ENCODE data around the gene IFTAP. TPM values are rescaled to one million over a fixed set of nuclear protein-coding genes. Genes with fewer than 3 reads are reported as not detected.

Gene IFTAP
- total RNA-seq, 1 experiment from 2014 or later, result 13.8 TPM

DNA sequence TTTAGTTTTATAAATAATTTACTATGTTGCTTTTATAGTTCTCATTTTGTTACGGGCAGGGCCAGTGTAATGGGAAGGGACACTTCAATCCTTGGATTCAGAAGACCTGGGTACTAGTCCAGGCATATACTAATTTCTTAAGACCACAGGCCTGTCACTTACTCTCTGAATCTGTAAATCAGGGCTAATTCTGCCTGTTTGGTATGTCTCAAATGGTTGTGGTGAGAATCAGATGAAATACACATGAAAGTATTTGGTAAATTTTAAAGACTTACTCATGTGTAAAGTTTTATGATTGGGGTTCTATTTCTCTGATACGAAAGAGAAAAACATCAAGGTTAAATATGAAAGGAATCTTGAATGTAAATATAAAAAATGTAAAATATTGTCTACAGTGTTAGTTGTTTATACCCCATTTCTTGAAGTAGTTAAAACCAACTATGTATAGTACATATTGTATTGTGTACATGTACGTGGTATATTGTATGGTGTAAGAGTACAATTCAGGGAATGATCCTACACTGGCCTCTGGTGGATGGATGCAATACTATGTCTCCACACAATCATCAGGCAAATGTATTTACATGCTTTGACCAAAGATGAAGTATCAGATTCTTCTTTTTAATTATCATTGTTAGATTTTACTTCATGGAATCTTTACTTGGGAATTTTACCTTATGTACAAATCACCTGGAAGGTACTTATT, 28.3 kb downstream of the IFTAP start:
- ChIA-PET RAD21 (ENCODE audit: low non-redundant PET in 1 of 2, low total read pairs in 2 of 2, uncharacterized antibody in 2 of 2, unreplicated experiment in 2 of 2) (no interaction called here), POLR2A (no interaction called here), CTCF (interaction anchor here (2.1 kb wide), 1 partner anchor 58 kb away, joined by 12 read pairs; no protein-coding TSS in a partner anchor)
- no peak overlapping the region for H3K4me3 ChIP-seq (replicated peaks in 1 of 2; ENCODE audit: low read depth in 1 of 2, low read length in 2 of 2)
- H3K4me2 ChIP-seq (ENCODE audit: low read length), result no peak overlapping the region
- TF ChIP-seq EZH2 (IDR thresholded peaks at IDR 0.05) (no peak), RAD21 (IDR thresholded peaks at IDR 0.05; ENCODE audit: low read depth) (peak; percentile 58)
- TF ChIP-seq, protein P1, sequence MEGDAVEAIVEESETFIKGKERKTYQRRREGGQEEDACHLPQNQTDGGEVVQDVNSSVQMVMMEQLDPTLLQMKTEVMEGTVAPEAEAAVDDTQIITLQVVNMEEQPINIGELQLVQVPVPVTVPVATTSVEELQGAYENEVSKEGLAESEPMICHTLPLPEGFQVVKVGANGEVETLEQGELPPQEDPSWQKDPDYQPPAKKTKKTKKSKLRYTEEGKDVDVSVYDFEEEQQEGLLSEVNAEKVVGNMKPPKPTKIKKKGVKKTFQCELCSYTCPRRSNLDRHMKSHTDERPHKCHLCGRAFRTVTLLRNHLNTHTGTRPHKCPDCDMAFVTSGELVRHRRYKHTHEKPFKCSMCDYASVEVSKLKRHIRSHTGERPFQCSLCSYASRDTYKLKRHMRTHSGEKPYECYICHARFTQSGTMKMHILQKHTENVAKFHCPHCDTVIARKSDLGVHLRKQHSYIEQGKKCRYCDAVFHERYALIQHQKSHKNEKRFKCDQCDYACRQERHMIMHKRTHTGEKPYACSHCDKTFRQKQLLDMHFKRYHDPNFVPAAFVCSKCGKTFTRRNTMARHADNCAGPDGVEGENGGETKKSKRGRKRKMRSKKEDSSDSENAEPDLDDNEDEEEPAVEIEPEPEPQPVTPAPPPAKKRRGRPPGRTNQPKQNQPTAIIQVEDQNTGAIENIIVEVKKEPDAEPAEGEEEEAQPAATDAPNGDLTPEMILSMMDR (IDR thresholded peaks at IDR 0.05 in 2 of 3, conservative IDR thresholded peaks at IDR 0.05 in 1 of 3; ENCODE audit: borderline replicate concordance in 1 of 3, insufficient read depth in 1 of 3, low read depth in 2 of 3, low read length in 2 of 3), result peak; percentile 17 to 61 (median 53); a peak in 5 of 6 replicates
- H3K79me2 ChIP-seq (ENCODE audit: insufficient read depth, low read length), result no peaks in the 10 kb centered on the region
- H3K9ac ChIP-seq (ENCODE audit: low read length), result no peak overlapping the region
- H3K36me3 ChIP-seq (ENCODE audit: control insufficient read depth in 1 of 2, insufficient read depth in 2 of 2, low read length in 2 of 2), result no peaks in the 10 kb centered on the region
- H3K27ac ChIP-seq (ENCODE audit: low read depth, low read length), result no peak overlapping the region
- no peak overlapping the region for H2AFZ ChIP-seq (ENCODE audit: low read depth, low read length, poor library complexity, severe bottlenecking)
- no TSS peak for BruUV-seq (replicated peaks)
- no peaks in the 10 kb centered on the region for H3K4me1 ChIP-seq (ENCODE audit: control insufficient read depth in 1 of 2, insufficient read depth in 2 of 2, low read length in 2 of 2)
- H3K9me3 ChIP-seq (ENCODE audit: control insufficient read depth in 1 of 2, insufficient read depth in 1 of 2, low read depth in 1 of 2, low read length in 2 of 2), result no peaks in the 10 kb centered on the region
- intact Hi-C loops (cut with micrococcal nuclease), result loop anchor here (1.0 to 10.0 kb wide), 2 partner anchors 58 to 328 kb away; partner anchors contain the start of gene PRR5L
- DNase-seq (ENCODE audit: low read depth, low spot score) (peak; percentile 12), ATAC-seq (peak; percentile 88)
- no peaks in the 10 kb centered on the region for H4K20me1 ChIP-seq (ENCODE audit: insufficient read depth)
- no peaks in the 10 kb centered on the region for H3K27me3 ChIP-seq (ENCODE audit: insufficient read depth, low read length)
- H3K9me2 ChIP-seq (ENCODE audit: insufficient read depth), result no peaks in the 10 kb centered on the region

DNA sequence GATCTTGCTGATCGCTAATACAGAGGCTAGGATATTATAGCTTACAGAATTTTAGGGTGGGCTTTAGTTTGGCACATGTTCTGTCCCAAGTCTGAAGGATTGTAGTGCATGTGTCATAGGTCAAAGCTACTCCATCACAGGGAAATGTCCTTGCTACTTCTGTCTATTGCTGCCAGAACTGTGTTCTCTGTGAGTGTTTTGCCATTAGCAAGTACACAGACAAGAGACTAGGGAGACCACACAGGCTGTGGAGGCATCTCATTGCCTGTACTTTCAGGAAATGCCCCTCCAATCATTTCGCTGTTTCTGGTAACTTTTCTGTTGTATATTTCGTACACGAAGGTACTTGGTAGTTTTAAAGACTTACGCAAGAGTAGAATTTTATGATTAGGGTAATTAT, 29.2 kb downstream of the IFTAP start:
- no peak overlapping the region for H3K4me3 ChIP-seq (replicated peaks in 1 of 2; ENCODE audit: low read depth in 1 of 2, low read length in 2 of 2)
- H2AFZ ChIP-seq (ENCODE audit: low read depth, low read length, poor library complexity, severe bottlenecking), result no peak overlapping the region
- ChIA-PET POLR2A (no interaction called here), RAD21 (ENCODE audit: low non-redundant PET in 1 of 2, low total read pairs in 2 of 2, uncharacterized antibody in 2 of 2, unreplicated experiment in 2 of 2) (no interaction called here), CTCF (interaction anchor here (2.1 kb wide), 1 partner anchor 59 kb away, joined by 12 read pairs; no protein-coding TSS in a partner anchor)
- no TSS peak for BruUV-seq (replicated peaks)
- no peak overlapping the region for H3K9ac ChIP-seq (ENCODE audit: low read length)
- no peaks in the 10 kb centered on the region for H4K20me1 ChIP-seq (ENCODE audit: insufficient read depth)
- H3K9me3 ChIP-seq (ENCODE audit: control insufficient read depth in 1 of 2, insufficient read depth in 1 of 2, low read depth in 1 of 2, low read length in 2 of 2), result no peaks in the 10 kb centered on the region
- H3K27ac ChIP-seq (ENCODE audit: low read depth, low read length), result no peak overlapping the region
- no peaks in the 10 kb centered on the region for H3K36me3 ChIP-seq (ENCODE audit: control insufficient read depth in 1 of 2, insufficient read depth in 2 of 2, low read length in 2 of 2)
- ATAC-seq (no peak), DNase-seq (ENCODE audit: low read depth, low spot score) (no peak)
- H3K79me2 ChIP-seq (ENCODE audit: insufficient read depth, low read length), result no peaks in the 10 kb centered on the region
- no peaks in the 10 kb centered on the region for H3K9me2 ChIP-seq (ENCODE audit: insufficient read depth)
- TF ChIP-seq EGR1 (IDR thresholded peaks at IDR 0.05; ENCODE audit: low read depth) (no peak), SRF (IDR thresholded peaks at IDR 0.05; ENCODE audit: low read depth) (no peak)
- intact Hi-C loops (cut with micrococcal nuclease), result loop anchor here (10.0 kb wide), 1 partner anchor 329 kb away; the partner anchor contains the start of gene PRR5L
- no peaks in the 10 kb centered on the region for H3K27me3 ChIP-seq (ENCODE audit: insufficient read depth, low read length)
- no peaks in the 10 kb centered on the region for H3K4me1 ChIP-seq (ENCODE audit: control insufficient read depth in 1 of 2, insufficient read depth in 2 of 2, low read length in 2 of 2)
- no peak overlapping the region for H3K4me2 ChIP-seq (ENCODE audit: low read length)
